CD4-positive, CD25-positive, alpha-beta regulatory T cell (primary cell): Measurements from ENCODE around the gene GEMIN2. TPM values are rescaled to one million over a fixed set of nuclear protein-coding genes. Genes with fewer than 3 reads are reported as not detected.
A peak's percentile ranks its signal among the peaks of the same experiment; 100 is the strongest.

Experiments
- ATAC-seq, 2 donors: fragments of 150-1000 bp; cut with Tn5 transposase; one replicate each; pipeline ENCODE4 v1.10.0; 2021; ENCODE audit warnings: low read depth in 2 of 2, moderate number of reproducible peaks in 2 of 2, moderate library complexity in 1 of 2
- DNase-seq, 3 donors: peaks; one replicate each; pipeline versions ENCODE4 v3.0.0 to v3.0.0-alpha.2; 2012 to 2022; ENCODE audit warnings: mixed read lengths in 1 of 3
- H3K27ac ChIP-seq: one replicate; pipeline ENCODE4 v1.7.0; 2013; ENCODE audit warnings: mild to moderate bottlenecking, low read length; ENCODE audit not compliant: insufficient read depth, poor library complexity, severe bottlenecking
- H3K27me3 ChIP-seq: one replicate; pipeline ENCODE4 v1.7.0; 2013; ENCODE audit warnings: low read length; ENCODE audit not compliant: control insufficient read depth, insufficient read depth
- H3K36me3 ChIP-seq: one replicate; pipeline ENCODE4 v1.7.0; 2013; ENCODE audit warnings: mild to moderate bottlenecking, low read length, moderate library complexity; ENCODE audit not compliant: control insufficient read depth, insufficient read depth
- H3K4me1 ChIP-seq: 2 replicates; pipeline ENCODE4 v1.7.0; 2013; ENCODE audit warnings: mild to moderate bottlenecking, low read length; ENCODE audit not compliant: insufficient read depth, control insufficient read depth, poor library complexity, severe bottlenecking
- H3K4me3 ChIP-seq: one replicate; pipeline ENCODE4 v1.7.0; 2013; ENCODE audit warnings: low read depth, mild to moderate bottlenecking, low read length, moderate library complexity
- H3K9me3 ChIP-seq, 2 experiments: 1 replicate in 1 of 2; 2 replicates in 1 of 2; pipeline ENCODE4 v1.7.0; 2013; ENCODE audit warnings: low read length in 2 of 2, mild to moderate bottlenecking in 1 of 2, moderate library complexity in 1 of 2; ENCODE audit not compliant: control insufficient read depth in 2 of 2
- H3K27ac Mint-ChIP-seq, 3 donors: one replicate each; pipeline ENCODE4 v1.8.0; 2020 to 2022; ENCODE audit warnings: mild to moderate bottlenecking in 3 of 3, mixed read lengths in 3 of 3, moderate library complexity in 2 of 3
- H3K27me3 Mint-ChIP-seq: one replicate; pipeline ENCODE4 v1.8.0; 2022; ENCODE audit warnings: mild to moderate bottlenecking, mixed read lengths
- H3K36me3 Mint-ChIP-seq: one replicate; pipeline ENCODE4 v1.8.0; 2020; ENCODE audit warnings: mixed read lengths
- H3K4me1 Mint-ChIP-seq, 4 donors: one replicate each; pipeline ENCODE4 v1.8.0; 2020 to 2022; ENCODE audit warnings: mixed read lengths in 4 of 4, mild to moderate bottlenecking in 1 of 4
- H3K4me3 Mint-ChIP-seq, 4 donors: one replicate each; pipeline ENCODE4 v1.8.0; 2020 to 2022; ENCODE audit warnings: mild to moderate bottlenecking in 4 of 4, mixed read lengths in 4 of 4, moderate library complexity in 3 of 4
- H3K9me3 Mint-ChIP-seq, 7 donors: one replicate each; pipeline ENCODE4 v1.8.0; 2020 to 2022; ENCODE audit warnings: mixed read lengths in 7 of 7, mild to moderate bottlenecking in 3 of 7, moderate library complexity in 2 of 7
- polyA plus RNA-seq, 4 donors: library from polyadenylated mRNA; unstranded; fragments of 300-500 nt; fragmentation: Illumina TruSeq; gene quantifications; one replicate each; pipeline ENCODE4 v1.2.3, GENCODE V29; 2021
- total RNA-seq: library from RNA; stranded (reverse); gene quantifications from one replicate; pipeline ENCODE4 v1.2.3, GENCODE V29; 2022

Gene GEMIN2
- total and polyA plus RNA-seq, 5 donors from 2014 or later = 13.4 to 18.8 (median 17.7) TPM

DNA sequence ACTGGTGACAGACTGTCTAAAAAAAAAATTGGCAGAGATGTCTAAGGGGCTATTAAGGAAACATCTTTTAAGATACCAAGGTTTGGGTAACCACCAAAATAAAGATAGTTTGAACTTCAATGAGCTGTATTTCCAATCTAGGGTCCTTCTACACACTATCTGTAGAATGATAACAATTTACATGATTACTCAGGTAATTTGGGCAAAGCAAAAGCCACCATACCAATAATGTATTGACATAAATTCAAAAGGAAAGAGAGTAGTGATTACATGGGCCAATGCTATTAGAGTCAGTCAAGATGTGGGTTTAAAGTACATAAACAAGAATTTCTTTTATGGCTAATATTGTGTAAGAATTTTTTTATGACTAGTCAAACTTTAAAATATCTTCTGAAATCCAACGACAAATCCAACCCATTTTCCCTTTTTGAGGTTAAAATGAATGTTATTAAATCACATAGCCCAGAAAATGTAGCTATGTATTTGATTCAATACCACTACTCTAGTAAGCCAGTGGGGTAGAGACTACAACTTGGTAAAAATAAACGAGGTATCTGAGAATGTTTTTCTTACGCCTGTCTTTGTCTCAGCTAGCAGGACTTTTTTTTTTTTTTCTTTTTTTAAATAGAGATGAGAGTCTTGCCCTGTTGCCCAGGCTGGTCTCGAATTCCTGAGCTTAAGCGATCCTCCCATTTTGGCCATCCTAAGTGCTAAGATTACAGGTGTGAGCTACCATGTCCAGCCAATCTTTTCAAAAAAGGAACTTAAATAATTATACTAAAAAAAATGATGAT, 71.3 kb downstream of the GEMIN2 start:
- Histone ChIP-seq H3K27me3 (no peaks in the 10 kb centered on the region), H3K4me1 (no peaks in the 10 kb centered on the region), H3K27ac (no peak overlapping the region), H3K9me3 (no peaks in the 10 kb centered on the region), H3K36me3 (peaks cover 40% of the 10 kb centered on the region), H3K4me3 (no peak overlapping the region)
- Mint-ChIP-seq H3K27ac (no peak overlapping the region), H3K9me3 (no peaks in the 10 kb centered on the region), H3K36me3 (peaks cover 16% of the 10 kb centered on the region), H3K4me3 (peak overlapping the region in 1 of 4 donors; percentile 34), H3K27me3 (no peaks in the 10 kb centered on the region), H3K4me1 (peaks cover 9 to 16% (median 12%) of the 10 kb centered on the region in 4 donors)
- ATAC-seq (no peak), DNase-seq (no peak)

Other genes with a start within 250 kb of the GEMIN2 start
- 64.5 TPM for gene SEC23A, start 11.1 kb upstream of the GEMIN2 start, total RNA-seq
- 10 to 100 TPM; 29.5 to 60.3 (median 37.7) TPM for gene SEC23A, start 11.1 kb upstream of the GEMIN2 start, polyA plus RNA-seq
- gene TRAPPC6B, start 56.0 kb downstream of the GEMIN2 start, total RNA-seq = 18.5 TPM
- gene TRAPPC6B, start 56.0 kb downstream of the GEMIN2 start, polyA plus RNA-seq = 10 to 100 TPM; 11.8 to 17.9 (median 14.9) TPM
- gene PNN, start 60.9 kb downstream of the GEMIN2 start, total RNA-seq = 126 TPM
- 10 to 100 TPM; 13.3 to 20.3 (median 16.3) TPM for gene PNN, start 60.9 kb downstream of the GEMIN2 start, polyA plus RNA-seq
- gene MIA2, start 119.6 kb downstream of the GEMIN2 start, total RNA-seq = 24.5 TPM
- gene MIA2, start 119.6 kb downstream of the GEMIN2 start, polyA plus RNA-seq = 10 to 100 TPM; 21.1 to 26.2 (median 21.7) TPM